ENCODE measurements around the gene PLEK. TPM values are rescaled to one million over a fixed set of nuclear protein-coding genes. Genes with fewer than 3 reads are reported as not detected.

The PLEK gene
- total RNA-seq, 1 donor from 2014 or later, result not detected

- H3K27me3 Mint-ChIP-seq (ENCODE audit: low read depth), result no peaks in the 10 kb centered on the region
- DNase-seq (ENCODE audit: low spot score), result no peak
- peaks cover 2% of the 10 kb centered on the region for H3K36me3 Mint-ChIP-seq (ENCODE audit: low read depth)
- no peak overlapping the region for H3K4me3 Mint-ChIP-seq (ENCODE audit: unreplicated experiment)
- H3K9me3 Mint-ChIP-seq (ENCODE audit: low read depth), result peaks cover 6% of the 10 kb centered on the region
- H3K4me1 Mint-ChIP-seq (ENCODE audit: low read depth), result peaks cover 19% of the 10 kb centered on the region
- no peak overlapping the region for H3K27ac Mint-ChIP-seq (ENCODE audit: unreplicated experiment)
- TF ChIP-seq CTCF (IDR thresholded peaks at IDR 0.05), result no peak
Measured at GRCh38 chr2:68333931-68334330, 31.2 kb upstream of the PLEK start.

- no peak overlapping the region for H3K27ac Mint-ChIP-seq (ENCODE audit: unreplicated experiment)
- DNase-seq (ENCODE audit: low spot score), result no peak
- no peaks in the 10 kb centered on the region for H3K27me3 Mint-ChIP-seq (ENCODE audit: low read depth)
- peaks cover 8% of the 10 kb centered on the region for H3K4me1 Mint-ChIP-seq (ENCODE audit: low read depth)
- no peak overlapping the region for H3K4me3 Mint-ChIP-seq (ENCODE audit: unreplicated experiment)
- peaks cover 2% of the 10 kb centered on the region for H3K36me3 Mint-ChIP-seq (ENCODE audit: low read depth)
- peaks cover 6% of the 10 kb centered on the region for H3K9me3 Mint-ChIP-seq (ENCODE audit: low read depth)
- TF ChIP-seq CTCF (IDR thresholded peaks at IDR 0.05), result no peak
Measured at GRCh38 chr2:68336192-68336591, 28.9 kb upstream of the PLEK start.

DNA sequence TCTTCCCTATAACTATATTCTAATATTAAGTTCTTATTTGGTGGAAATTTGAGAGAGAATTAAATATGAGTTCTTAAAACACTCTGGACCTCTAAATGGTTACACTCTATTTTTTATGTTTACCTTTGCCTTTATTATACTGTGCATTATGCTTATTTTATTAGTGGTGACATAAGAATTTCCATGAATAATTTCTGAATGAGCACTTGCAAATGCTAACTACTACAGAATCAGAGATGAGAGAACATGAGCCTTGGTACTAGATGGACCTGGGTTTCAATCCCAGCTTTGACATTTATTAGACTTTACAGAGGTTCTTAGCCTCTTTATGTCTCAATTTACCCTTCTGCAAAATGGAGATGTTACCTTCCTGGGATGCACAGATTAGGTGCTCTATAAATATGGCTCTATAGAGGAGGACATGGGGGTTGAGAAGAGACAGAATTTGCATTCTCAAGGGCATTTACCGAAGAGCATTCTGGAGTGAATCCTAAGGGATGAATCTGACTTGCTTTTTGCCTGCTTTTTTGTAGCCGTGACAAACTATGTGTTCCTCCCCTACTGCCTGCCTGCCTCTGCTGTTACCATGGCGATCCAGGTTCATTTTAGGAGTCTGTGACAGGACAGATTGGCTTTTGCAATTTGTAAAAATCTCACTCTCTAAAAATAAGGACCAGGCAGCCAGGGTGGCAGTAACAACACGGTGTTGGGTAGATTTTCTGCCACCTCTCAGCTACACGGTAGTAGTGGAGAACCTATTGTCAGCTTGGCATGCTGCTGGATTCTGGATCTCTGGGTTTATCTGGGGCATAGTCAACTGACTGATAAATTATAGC, 24.6 kb upstream of the PLEK start:
- Mint-ChIP-seq H3K27ac (ENCODE audit: unreplicated experiment) (no peak overlapping the region), H3K36me3 (ENCODE audit: low read depth) (no peaks in the 10 kb centered on the region), H3K4me1 (ENCODE audit: low read depth) (peaks cover 8% of the 10 kb centered on the region), H3K9me3 (ENCODE audit: low read depth) (peaks cover 6% of the 10 kb centered on the region), H3K4me3 (ENCODE audit: unreplicated experiment) (no peak overlapping the region), H3K27me3 (ENCODE audit: low read depth) (no peaks in the 10 kb centered on the region)
- no peak for DNase-seq (ENCODE audit: low spot score)
- no peak for TF ChIP-seq CTCF (IDR thresholded peaks at IDR 0.05)

DNA sequence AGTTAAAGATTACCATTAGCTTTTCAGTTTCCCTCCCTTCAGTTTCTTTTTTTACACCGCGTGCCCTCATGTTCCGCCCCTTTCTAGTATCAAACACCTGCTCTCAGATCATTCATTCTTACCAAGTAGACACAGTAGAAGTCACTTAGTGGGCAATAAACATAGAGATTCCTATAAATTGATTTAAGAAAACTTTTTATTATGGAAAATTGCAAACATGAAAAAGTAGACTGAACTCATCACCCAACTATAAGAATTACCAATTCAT, 24.1 kb upstream of the PLEK start:
- no peaks in the 10 kb centered on the region for H3K36me3 Mint-ChIP-seq (ENCODE audit: low read depth)
- no peak for DNase-seq (ENCODE audit: low spot score)
- peaks cover 5% of the 10 kb centered on the region for H3K4me1 Mint-ChIP-seq (ENCODE audit: low read depth)
- peaks cover 4% of the 10 kb centered on the region for H3K9me3 Mint-ChIP-seq (ENCODE audit: low read depth)
- H3K27ac Mint-ChIP-seq (ENCODE audit: unreplicated experiment), result no peak overlapping the region
- no peak for TF ChIP-seq CTCF (IDR thresholded peaks at IDR 0.05)
- no peaks in the 10 kb centered on the region for H3K27me3 Mint-ChIP-seq (ENCODE audit: low read depth)
- H3K4me3 Mint-ChIP-seq (ENCODE audit: unreplicated experiment), result no peak overlapping the region

GRCh38 chr2:68341583-68341982, 23.5 kb upstream of the PLEK start:
- no peak overlapping the region for H3K4me3 Mint-ChIP-seq (ENCODE audit: unreplicated experiment)
- TF ChIP-seq CTCF (IDR thresholded peaks at IDR 0.05), result no peak
- no peak for DNase-seq (ENCODE audit: low spot score)
- H3K36me3 Mint-ChIP-seq (ENCODE audit: low read depth), result no peaks in the 10 kb centered on the region
- peaks cover under 1% of the 10 kb centered on the region for H3K27me3 Mint-ChIP-seq (ENCODE audit: low read depth)
- peaks cover 4% of the 10 kb centered on the region for H3K9me3 Mint-ChIP-seq (ENCODE audit: low read depth)
- H3K4me1 Mint-ChIP-seq (ENCODE audit: low read depth), result no peaks in the 10 kb centered on the region
- H3K27ac Mint-ChIP-seq (ENCODE audit: unreplicated experiment), result no peak overlapping the region
